CD4-positive, alpha-beta T cell treated with Interleukin-21 for 1 hour (primary cell): ENCODE measurements around the gene ZNF185.

Experiments used
- DNase-seq: peaks from one replicate; pipeline ENCODE4 v3.0.0-alpha.2; 2020

Gene ZNF185

DNA sequence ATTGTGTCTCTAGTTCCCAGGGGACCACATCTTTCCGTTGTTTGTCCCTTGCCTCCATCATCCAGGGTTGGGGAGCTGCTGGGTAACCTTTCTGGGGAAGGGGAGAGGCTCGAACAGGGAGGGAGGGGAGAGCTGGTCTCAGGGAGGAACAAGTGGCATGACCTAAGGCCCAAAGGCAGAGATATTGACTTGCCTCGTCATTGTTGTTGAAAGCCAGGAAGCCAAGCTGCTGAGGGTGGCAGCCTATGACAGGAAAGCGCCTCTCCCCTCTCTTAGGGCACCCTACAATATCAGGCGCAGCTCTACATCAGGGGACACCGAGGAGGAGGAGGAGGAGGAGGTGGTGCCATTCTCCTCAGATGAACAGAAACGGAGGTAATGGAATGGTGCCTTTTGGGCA, 20.8 kb downstream of the ZNF185 start:
- no peak for DNase-seq

DNA sequence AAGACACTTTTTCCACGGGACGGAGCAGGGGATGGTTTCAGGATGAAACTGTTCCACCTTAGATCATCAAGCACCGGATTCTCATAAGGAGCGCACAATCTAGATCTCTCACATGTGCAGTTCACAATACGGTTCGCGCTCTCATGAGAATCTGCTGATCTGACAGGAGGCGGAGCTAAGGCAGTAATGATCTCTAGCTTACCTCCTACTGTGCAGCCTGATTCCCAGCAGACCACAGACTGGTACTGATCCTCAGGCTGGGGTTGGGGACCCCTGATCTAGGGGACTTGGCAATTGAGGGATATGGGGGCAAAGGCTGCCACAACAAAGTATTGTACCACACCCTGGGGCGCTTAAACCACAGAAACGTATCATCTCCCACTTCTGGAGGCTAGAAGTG, 25.7 kb downstream of the ZNF185 start:
- DNase-seq, result no peak

DNA sequence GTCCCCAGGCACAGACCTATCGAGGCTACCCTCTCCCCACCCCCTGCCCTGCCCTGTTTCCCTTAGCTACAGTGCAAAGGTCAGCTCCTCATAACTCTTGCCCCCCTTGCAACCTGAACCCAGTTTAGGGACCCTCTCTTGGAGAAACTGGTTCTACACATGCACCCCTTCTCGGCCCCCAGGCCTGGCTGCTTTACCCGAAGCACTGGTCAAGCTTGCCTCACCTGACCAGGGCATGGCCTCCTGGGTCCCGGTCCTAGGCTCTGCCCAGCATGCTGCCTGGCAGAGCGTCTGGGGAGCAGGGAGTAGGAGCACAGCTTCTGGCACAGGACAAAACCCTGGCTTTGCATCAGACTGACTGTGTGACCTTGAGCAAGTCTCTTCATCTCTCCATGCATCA, 28.0 kb downstream of the ZNF185 start:
- DNase-seq, result no peak

DNA sequence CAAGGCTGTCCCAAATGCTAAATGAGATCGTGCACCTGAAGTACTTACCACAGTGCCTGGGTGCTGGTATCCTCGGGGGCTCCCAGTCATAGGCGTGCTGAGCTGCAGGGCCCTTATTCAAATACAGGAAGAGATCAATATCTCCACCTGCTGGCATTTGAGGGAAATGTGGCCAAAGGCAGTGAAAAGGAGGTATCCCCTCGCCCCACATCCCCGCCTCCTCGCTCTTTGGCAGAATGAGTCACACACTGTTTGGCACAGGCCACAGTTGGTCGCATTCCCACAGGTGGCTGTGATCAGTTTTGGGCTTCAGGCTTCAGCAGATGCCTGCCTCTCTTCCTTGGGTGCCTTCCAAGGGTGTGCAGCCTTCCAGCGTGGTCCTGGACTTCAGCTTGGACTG, 28.4 kb downstream of the ZNF185 start:
- peak; percentile 39 for DNase-seq

DNA sequence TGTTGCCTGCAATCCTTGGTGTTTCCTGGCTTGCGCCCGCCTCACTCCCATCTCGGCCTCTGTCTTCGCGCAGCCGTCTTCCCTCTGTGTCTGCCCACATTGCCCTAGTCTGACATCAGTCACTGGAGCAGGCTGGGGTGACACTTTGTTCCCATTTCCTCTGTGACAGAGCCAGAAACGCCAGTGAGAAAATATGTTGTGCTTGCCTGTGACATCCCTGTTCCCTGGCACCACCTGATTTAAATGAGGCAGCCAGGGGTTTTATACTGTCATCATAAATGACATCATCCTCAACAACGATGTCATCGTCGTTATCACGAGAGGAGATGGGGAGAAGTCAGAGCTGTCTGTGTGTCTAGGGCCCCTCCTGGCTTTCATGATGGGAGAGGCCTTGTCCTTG, 29.1 kb downstream of the ZNF185 start:
- DNase-seq, result no peak

DNA sequence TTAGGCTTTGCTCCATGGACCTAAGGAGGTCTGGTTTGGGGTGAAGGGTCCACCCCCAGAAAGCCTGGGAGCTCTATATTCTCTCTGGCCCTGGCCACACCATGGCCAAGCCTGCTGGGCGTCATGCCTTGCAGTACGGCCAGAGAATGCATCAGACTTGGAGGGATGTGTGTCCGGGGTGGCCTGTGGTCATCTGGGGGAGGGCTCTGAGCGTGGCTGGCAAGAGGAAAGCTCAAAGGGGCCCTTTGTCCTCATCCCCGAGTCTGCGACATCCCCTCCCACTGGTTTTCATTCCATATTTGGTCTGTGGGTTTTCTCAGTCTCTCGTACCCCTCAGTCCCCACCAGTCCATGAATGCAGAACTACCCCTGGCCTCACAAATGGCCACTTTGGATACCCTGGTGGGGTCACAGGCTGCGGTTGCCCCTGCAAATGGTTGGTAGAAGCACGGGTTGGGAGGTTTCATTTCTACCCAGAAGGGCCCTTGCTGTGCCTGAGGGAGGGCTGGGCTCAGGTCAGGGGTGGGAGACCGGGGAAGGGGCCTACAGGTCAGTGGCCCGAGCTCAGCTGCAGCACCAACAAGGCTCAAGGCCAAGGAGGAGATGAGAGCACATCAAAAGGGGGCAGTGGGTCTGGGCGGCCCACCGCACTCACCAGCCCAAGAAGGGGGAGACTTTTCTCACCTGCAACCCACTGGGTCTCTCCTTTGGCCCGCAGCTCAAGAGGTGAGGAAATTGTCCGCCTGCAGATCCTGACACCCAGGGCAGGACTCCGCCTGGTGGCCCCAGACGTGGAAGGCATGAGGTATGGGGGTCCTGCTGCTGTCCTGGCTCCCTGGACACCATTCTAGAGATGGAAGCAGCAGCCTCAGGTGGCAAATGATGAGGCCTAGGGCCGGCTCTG, 30.2 kb downstream of the ZNF185 start:
- DNase-seq, result no peak

DNA sequence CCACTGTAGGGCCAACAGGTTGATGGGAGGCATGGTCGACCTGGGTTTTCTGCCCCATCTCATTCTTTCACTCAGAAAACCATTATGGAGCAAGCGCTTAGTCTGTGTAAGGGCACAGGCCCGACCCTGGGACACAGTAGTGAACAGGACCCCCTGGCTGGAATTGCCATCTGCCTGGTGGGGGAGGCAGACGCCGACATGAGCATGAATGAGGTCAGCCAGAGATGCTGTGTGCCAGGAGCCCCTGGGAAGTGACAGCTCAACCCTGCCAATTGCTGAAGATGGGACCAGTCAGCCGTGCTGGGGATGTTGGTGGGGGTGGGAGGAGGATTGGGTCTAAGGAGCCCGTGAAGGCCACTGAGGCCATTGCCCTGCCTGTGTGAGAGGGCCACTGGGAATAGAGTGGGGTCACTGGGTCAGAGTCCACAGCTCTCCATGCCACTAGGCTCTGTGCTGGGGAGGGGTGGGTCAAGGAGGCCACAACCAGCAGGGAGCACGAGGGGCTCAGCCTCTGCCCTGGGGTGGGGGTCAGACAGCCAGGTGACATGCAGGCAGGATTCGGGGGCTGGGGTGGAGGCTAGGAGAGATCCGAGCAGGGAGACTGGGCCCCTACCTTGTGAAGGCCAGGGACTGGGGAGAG, 31.0 kb downstream of the ZNF185 start:
- DNase-seq, result no peak

DNA sequence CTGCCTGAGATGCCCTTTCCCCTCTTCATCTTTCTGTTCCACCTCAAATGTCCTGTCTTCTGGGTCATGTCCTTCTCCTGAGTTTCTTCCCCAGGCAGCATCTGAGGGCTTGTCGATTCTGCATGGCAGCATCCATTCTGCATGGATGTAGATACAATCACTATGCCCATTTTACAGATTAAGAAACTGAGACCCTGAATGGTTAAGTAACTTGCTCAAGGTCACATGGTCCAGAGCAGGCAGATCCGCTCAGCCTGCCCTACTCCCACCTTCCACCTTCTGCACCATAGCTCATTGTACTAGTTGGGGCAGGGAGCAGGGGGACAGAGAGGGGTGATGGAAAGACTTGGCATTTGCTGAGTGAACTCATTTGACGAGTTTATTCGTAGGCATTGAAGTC, 32.0 kb downstream of the ZNF185 start:
- DNase-seq, result no peak

DNA sequence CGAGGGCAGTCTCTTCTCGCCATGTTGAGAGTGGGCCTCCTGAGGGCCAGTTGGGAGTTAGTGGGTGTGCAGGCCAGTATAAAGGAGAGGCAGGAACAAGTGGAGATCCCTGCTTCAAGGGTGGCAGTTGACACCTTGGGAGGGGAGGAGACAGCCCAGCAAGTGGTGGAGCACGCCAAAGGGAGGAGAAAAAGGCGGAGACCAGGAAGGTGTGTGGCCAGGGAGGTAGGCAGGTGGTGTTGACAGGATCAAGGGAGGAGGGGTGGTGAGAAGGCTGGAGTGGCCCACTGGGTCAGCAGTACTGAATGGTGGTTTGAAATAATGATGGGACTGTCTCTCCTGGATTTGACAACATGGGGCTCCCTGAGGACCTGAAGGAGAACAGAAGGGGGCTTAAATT, 32.6 kb downstream of the ZNF185 start:
- DNase-seq, result no peak

DNA sequence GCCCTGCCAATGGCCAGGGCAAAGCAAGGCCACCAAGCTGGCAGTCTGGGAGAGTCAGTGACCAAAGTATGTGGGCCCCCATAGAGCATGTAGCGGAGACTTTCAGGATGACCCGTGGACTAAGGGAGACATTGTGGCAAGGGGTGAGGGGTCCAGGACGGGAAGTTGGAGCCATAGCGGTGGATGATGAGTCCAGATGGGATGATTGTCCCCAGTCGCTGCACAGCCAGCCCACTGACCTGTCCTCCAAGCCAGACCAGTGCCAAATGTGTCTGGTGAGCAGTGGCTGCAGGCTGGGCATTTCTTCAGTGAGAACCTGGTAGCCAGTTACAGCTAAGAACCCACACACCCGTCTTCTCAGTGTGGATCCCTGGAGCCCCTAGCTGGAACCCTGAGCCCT, 34.3 kb downstream of the ZNF185 start:
- no peak for DNase-seq

DNA sequence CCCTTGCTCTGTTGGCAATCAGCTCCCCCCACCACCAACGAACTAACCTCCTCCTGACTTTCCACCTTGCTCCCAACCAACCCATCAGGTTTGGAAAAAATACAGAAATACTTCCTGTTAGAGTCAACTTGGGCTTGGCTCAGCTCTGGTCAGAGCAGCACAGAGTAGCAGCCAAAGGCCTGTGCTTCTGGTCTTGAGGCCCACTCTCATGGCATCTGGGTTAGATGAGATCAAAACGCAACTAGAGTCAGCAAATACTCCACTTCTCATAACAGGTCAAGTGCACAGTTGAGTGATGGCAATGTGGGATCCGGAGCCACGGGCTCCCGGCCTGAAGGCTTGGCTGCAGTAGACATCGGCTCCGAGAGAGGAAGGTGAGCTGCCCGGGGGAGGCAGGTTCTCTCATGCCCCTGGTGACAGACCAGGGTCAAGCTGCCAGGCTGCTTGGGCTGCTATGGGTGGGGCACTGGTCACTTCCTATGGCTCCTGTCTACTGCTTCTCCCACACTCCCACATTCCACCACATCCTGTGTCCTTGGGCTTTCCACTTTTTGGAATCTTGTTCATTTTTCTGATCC, 34.8 kb downstream of the ZNF185 start:
- no peak for DNase-seq

DNA sequence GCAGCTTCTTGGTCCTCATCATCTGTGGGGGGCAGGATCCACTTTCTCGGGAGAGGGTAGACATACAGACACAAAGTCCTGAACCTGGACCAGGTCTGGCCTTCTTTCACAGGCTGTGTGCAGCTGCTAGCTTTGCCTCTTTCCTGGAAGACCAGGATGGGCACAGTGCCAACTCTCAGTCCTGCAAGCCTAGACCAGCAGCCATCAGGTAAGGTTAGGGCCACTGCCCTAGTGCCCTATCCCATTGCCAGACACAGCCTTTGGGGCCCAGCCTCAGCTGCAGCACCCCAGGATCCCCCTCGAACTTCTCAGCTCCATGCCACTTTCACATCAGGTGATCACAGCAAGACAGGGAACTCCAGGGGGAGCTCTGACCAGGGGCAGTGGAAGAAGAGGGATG, 38.4 kb downstream of the ZNF185 start:
- no peak for DNase-seq

DNA sequence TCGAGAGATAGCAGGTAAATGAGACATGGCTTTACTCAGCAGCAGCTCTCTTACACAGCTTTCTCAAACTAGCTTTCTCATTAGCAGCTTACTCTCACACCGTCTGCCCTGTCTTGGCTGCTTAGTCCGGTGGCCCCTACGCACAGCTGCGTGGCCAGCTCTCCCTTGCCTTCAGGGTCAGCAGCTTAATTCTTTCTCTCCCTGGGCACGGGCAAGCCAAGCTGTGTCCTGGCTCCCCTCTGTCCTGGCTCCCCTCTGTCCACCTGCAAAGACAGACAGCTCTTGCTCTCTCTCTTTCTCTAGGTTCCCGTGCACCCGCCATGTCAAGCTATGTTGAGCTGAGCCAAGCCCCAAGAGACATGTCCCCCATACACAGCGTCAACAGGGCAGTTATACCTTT, 39.4 kb downstream of the ZNF185 start:
- DNase-seq, result no peak

DNA sequence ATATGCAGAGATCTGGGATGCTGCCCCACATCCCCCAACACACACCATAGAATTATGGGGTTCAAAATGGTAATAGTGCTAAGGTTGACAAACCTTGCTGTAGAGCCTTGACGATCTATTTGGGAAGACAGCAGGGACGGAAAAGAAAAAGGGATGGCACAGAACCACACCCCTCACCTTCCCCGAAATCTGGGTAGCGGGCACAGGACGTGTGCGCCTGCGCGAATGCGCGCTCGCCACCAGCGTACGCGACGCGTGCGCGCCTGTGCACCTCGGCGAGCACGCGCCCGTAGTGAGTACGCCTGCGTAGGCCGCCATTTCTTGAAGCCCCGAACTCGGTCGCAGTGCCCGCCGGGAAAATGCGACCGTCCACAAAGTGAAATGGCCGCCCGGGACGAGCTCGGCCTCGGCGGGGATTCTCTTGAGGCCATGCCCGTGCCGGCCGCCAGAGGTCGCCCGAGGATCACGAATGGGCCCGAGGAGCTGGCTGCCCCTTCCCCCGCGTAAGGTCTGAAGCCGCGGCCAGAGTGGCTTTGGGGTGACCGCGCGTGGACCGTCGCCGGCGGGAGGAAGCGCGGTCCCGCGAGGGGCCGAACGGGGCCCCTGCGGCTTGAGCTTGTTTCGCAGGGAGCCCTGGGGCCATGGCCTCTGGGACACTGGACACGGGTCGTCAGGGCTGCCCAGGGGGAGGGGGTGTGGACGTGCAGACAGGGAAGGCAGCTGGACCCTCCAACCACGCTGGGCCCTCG, 43.6 kb downstream of the ZNF185 start:
- peak; percentile 93 for DNase-seq

DNA sequence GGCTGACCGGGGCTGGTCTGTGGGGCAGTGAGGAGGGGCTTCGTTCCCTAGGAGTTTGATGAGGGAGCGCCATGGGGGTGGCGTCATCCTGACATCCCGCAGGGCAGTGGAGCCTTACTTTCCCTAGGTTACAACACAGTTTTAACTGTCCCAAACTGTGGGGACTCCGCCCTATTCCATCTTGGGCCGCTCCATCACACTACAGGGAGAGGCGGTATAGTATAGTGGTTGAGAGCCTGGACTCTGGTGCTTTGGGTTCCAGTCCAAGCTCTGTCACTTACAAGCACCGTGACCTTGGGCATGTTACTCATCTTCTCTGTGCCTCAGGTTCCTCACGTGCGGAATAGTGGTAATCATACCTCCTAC, 44.2 kb downstream of the ZNF185 start:
- no peak for DNase-seq

DNA sequence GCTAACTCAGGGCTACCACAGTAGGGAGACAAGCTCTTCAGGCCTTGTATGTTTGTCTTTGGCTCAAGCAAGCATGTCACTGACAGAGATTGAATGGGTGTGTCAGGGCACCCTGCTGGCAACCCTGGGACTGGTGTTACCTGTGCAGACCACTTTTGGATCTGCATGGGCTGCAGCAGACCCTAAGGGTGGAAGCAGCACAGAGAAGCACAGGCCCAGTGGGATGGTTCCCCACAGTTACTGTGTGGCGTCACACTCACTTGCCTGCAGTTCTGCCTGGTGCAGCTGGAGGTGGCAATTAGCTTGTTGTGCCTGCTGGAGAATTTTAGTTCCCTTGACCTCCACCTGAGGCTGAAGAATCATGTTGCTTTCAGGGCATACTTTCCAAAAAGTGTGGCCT, 46.0 kb downstream of the ZNF185 start:
- DNase-seq, result no peak

DNA sequence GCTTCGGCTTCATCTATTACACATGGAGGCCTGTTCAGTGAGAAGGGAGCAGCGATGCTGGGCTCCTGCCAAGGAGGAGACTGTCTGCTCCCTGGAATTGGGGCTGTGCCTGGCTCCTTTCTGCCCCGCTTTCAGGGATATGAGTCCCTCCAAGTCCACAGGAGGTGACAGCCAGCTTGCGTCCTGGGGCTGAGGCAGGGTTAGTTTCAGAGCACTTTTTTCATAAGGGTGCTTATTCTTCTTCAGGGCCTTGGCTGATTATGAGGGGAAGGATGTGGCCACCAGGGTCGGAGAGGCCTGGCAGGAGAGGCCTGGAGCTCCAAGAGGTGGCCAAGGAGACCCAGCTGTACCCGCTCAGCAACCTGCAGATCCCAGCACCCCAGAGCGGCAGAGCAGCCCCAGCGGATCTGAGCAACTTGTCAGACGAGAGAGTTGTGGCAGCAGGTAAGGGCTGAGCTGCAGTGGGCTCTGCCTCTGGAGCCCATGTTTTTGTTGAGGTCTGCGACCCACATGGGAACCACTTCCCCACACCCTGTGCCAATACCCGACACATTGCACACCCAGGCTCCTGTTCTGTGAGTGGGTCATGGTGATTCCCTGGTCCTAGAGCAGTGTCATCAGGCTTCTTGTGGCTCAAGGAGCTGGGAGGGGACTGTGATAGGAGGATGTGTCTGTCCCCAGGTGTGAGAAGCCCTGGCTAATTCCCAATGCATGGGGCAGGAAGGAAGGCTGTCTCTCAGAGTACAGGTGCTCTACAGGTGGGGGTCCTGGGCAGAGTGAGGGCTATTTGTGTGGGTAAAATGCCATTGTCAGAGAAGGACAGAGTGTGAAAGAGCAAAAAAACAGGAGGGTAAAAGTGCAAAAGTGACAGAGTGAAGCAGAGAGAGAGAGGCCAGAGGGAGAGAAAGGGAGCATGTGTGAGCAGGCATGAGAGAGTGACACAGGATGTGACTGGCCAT, 47.4 kb downstream of the ZNF185 start:
- DNase-seq, result no peak

DNA sequence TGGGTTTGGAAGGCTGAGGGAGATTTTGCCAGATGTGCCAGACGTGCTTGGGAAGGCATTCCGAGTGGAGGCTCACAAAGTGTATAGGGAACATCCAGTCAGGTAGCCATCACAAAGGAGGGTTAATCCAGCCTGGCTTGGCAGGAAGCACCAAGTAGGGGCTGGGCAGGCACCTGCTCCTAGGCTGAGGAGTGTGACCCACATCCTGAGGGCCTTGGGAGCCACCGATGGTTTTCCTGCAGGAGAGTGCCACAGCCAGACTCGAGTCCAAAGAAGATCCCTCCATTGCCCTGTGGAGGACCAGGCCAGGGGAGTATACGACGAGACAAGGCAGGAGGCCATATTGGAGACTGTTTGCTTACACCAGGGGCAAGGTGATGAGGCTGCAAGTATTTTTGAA, 48.8 kb downstream of the ZNF185 start:
- no peak for DNase-seq
